Kidney tubule cell (primary cell): ENCODE measurements around the gene IMMP2L.
A peak's percentile ranks its signal among the peaks of the same experiment; 100 is the strongest.

Experiments
- DNase-seq: peaks from one replicate; pipeline ENCODE4 v3.0.0-alpha.2; 2018; ENCODE audit warnings: low spot score

IMMP2L gene

DNA sequence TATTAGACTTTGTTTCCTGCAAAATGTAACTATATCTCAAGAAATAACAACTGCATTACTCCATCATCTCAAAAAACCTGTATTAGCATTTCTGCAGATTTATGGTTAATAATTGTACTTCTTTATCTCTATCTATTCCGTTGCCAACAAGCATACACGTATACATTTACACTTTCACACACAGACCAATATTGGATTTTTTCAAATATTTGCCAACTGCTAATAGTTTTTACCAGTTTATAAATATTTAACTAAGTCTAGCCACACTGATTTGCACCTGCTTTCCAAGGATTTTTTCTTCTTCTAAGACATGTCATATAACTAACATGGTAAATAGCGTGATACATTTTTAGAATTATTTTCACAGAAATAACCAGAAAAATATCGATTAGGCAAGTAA lies 459.2 kb downstream of the IMMP2L start:
- DNase-seq: no peak

DNA sequence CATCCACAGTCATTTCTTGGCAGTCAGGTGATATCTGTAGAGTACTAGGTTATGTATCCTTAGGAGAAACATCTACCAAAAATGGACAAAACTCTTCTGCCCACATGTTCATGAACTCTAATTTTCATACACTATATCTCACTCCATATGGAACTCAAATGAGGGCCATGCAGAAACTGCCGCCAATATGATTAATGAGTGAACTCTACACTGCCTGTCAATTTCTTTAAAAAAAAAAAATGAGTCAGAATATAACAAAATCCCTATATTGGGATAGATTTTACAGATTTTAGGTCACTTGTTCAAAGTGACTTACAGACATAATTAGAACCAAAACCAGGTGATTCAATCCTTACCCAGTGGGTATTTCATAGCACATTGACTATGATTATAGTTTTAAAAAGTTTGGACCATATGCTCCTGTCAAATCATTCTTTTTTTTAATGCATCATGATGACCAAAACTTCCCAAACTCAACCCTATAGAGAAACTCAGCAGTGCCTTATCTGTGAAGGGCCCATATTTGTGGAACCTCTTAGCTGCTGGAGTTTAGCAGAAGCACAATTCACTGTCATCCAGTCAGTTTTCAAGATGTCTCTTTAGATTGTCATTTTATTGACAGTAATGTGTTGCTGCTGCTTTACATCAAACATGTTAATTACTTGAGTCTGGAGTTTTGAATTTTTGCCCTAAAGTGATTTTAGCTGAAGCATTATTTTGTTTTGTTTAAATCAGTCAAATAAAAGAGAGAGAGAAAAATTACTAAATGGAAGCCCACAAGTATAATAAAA lies 460.2 kb downstream of the IMMP2L start:
- DNase-seq: no peak

GRCh38 chr7:111098926-111099250 lies 463.4 kb downstream of the IMMP2L start:
- no peak for DNase-seq

- DNase-seq: no peak
These were observed 464.0 kb downstream of the IMMP2L start for GRCh38 chr7:111098011-111098925.

- DNase-seq: no peak
These were observed 465.3 kb downstream of the IMMP2L start for GRCh38 chr7:111096997-111097396.

- DNase-seq: no peak
These were observed 467.9 kb downstream of the IMMP2L start for GRCh38 chr7:111094419-111094818.

GRCh38 chr7:111093496-111093895 lies 468.8 kb downstream of the IMMP2L start:
- DNase-seq: no peak

DNA sequence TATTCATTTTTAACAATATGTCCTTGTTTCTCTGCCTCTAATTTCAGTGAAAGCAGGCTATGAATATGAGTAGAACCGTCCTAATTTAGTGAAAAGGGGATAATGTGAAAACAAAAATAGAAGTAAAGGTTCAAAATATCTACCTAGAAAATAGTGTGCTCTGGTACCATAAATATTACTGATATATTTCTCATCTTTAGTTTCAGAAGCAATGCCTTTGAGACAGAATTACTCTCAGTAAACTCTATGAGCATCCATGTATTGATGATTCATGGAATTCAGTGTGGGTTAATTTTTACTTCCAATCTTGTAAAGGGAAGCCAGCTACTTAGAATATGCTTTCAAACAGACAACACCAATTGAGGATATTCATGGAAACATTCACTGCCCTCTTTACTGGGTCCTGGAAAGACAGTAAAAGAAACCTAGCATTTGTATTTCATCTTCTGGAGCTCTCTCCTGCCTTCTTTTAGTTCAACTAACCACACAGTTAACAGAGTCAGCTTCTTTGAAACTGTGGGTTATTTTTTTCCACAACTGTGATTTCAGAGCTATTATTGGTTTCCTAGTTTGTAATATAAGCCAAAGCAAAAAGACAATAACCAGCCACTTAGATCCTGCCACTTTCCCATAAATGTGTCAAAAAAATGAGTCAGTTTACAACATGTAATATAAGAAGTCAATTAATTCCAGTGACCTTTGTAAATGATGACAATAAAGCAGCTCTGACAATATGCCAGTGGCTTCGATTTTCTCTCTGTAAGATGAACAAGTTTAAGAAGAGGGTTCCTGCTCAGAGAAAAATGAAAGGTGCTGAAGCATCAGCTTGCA lies 469.7 kb downstream of the IMMP2L start:
- peak; percentile 19 for DNase-seq

- no peak for DNase-seq
These were observed 470.5 kb downstream of the IMMP2L start for GRCh38 chr7:111091593-111092358.

- DNase-seq: peak; percentile 70
These were observed 471.4 kb downstream of the IMMP2L start, which contains the start of gene LRRN3 for GRCh38 chr7:111090846-111091245. Gene LRRN3, plus strand, starts transcription at chr7:111091127. Its CDS starts 31,646 bp downstream, at chr7:111122773.

GRCh38 chr7:111089822-111090426 lies 472.4 kb downstream of the IMMP2L start:
- DNase-seq: peak; percentile 64

- no peak for DNase-seq
These were observed 474.0 kb downstream of the IMMP2L start for GRCh38 chr7:111088328-111088727.

DNA sequence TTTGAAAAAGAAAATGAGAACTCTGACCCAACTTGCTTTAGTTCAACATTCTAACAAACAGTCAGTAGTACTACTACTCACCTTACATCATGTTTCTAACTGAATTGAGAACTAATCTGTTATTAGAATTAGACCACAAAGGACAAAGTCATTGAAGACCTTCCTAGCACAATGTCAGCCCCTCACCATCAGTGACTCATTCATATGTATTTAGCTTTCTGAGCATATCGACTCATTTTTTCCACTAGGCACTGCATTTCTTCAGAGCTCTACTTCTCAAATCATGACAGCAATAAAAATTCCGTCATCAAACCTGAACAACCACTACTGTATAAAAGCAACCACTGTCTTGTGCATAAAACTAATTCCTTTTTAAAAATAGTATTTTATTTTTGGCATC lies 475.8 kb downstream of the IMMP2L start:
- DNase-seq: no peak

DNA sequence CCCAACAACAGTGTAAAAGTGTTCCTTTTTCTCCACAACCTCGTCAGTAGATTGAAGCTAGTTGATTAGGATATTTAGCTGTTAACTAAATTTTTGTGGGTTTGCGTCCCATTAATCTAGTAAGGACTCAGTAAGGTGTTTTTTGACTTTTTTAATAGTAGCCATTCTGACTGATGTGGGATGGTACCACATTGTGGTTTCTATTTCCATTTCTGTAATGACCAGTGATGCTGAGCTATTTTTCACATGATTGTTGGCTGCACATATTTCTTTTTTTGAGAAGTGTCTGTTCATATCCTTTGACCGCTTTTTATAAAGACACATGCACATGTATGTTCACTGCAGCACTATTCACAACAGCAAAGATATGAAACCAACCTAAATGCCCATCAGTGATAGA lies 476.9 kb downstream of the IMMP2L start:
- DNase-seq: no peak

DNA sequence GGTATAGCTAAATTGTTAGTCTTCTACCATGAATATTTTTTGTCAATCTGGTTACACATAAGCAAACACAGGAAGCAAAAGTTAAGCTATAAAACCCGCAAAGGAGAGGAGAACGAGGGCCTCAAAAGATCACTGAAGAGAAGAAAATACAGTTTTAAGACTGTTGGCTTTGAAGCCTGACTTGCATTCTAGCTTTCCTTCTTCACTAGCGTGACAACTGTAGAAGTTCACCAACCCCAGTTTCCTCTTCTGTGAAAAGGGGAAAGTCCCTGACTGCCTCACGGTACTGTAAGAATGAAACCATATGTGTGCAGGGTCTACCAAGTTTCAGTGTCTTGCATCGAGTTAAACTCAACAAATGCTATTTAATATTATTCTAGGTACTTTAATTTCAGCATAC lies 478.9 kb downstream of the IMMP2L start:
- DNase-seq: peak; percentile 36

GRCh38 chr7:111082351-111082750 lies 479.9 kb downstream of the IMMP2L start:
- no peak for DNase-seq

- DNase-seq: no peak
These were observed 480.6 kb downstream of the IMMP2L start for GRCh38 chr7:111081546-111082267.

DNA sequence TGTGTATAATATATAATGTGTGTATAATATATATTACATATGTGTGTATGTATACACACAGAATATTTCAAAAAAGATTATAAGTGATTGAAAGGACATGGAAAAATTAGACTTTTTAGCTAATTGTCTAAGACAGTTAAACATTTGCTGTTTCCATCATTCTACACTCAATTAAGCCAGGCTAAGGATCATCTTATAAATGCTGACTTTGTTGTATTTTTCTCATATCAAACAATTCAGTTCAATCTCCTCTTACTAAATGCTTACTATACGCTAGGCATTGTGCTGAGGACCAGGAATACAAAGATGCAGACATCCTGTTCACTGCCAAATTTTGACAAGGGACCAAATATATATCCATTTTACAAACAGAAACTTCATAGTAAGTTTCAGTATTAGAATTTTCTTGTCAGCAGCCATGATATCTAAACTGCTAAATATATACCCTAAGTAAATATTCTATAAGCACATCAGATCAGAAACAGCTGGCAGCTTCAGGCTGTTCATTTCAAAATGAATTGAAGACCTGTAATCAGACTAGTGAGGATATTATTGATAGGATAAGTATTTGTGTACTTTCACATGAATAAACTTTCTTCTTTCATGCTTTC lies 481.7 kb downstream of the IMMP2L start:
- no peak for DNase-seq

DNA sequence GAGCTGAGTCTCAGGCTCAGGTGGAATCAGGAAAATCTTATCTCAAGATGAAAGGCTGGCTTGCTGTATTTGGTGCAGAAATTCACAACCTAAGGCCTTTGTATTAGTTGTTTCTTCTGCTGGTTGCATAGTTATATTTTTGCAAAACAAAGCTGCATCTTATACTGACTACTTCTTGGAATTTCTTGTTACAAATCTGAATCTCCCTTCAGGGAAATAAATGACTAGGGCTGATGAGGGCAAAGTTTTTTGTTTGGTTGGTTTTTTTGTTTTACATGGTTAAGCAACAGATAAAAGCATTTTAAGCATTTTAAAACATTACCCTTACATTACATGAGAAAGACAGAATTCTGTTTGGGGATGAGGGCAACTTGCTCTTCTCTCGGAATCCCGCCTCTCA lies 485.3 kb downstream of the IMMP2L start:
- DNase-seq: no peak

DNA sequence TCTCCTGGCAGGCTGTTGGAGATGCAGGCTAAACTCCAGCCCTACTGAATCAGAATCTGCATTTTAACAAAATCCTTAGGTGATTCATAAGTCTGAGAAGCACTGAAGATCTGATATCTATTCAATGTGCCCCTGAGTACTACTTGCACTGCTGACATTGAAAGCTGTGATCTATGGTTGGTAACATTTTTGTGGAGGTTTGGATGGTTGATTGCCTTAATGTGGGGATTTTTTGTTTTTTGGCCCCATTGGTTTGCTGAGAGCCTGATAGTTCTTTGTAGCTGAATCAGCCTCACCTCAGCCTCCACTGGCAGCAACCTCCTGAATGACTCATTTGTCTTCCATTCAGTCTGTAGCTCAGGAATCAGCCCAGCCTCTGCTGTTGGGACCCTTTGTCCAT lies 486.1 kb downstream of the IMMP2L start:
- DNase-seq: peak; percentile 87
